Measurements from ENCODE around the gene ELOA.

- TF ChIP-seq CTCF (IDR thresholded peaks at IDR 0.05) (no peak), EZH2 (IDR thresholded peaks at IDR 0.05; ENCODE audit: borderline replicate concordance, insufficient read depth, low read depth, low read length, poor library complexity, severe bottlenecking) (no peak)
Observed at GRCh38 chr1:23791516-23792047, 48.3 kb downstream of the ELOA start.
